Measurements from ENCODE around the gene PIP5K1B. TPM values are rescaled to one million over a fixed set of nuclear protein-coding genes. Genes with fewer than 3 reads are reported as not detected.

PIP5K1B gene
- total RNA-seq, 4 donors from 2014 or later, result 0.63 to 1.6 (median 0.98) TPM

- H3K4me3 ChIP-seq (replicated peaks in 1 of 3), result peak within 1 kb of the TSS; percentile 46 to 92 (median 48)
- H3K27ac ChIP-seq, result peak within 1 kb of the TSS; percentile 60 to 80 (median 69)
- H3K4me1 ChIP-seq, result peaks cover 0 to 5% of the 10 kb centered on the region in 2 donors
- intact Hi-C loops (cut with DNase I), result loop anchor here (5.0 kb wide), 1 partner anchor 157 kb away; no protein-coding TSS in a partner anchor
- DNase-seq, result peak; percentile 75 to 83
- H3K36me3 ChIP-seq, result no peaks in the 10 kb centered on the region
- no peaks in the 10 kb centered on the region for H3K9me3 ChIP-seq
- TF ChIP-seq CTCF (IDR thresholded peaks at IDR 0.05), result peak; percentile 84 to 99 (median 98)
- peak in 1 of 2 donors; percentile 55 for TF ChIP-seq POLR2A (IDR thresholded peaks at IDR 0.05)
- no peaks in the 10 kb centered on the region for H3K27me3 ChIP-seq
- 1 to 2% methylated on average over 23 to 38 of the region's 75 CpGs for WGBS, 2 donors
Observed at GRCh38 chr9:69035438-69036308, 330.6 kb downstream of the PIP5K1B start, which contains the start of gene FXN. FXN (plus strand) TSS chr9:69035752; CDS start chr9:69035783, 31 bp downstream.

GRCh38 chr9:69036309-69036708, 331.3 kb downstream of the PIP5K1B start:
- 6 to 8% methylated on average over 14 of the region's 14 CpGs for WGBS, 2 donors
- no peaks in the 10 kb centered on the region for H3K36me3 ChIP-seq
- H3K27me3 ChIP-seq, result no peaks in the 10 kb centered on the region
- TF ChIP-seq CTCF (IDR thresholded peaks at IDR 0.05), result no peak
- no peak for TF ChIP-seq POLR2A (IDR thresholded peaks at IDR 0.05)
- H3K9me3 ChIP-seq, result no peaks in the 10 kb centered on the region
- H3K4me3 ChIP-seq (replicated peaks in 1 of 3), result peak overlapping the region; percentile 46 to 92 (median 48)
- intact Hi-C loops (cut with DNase I), result loop anchor here (5.0 kb wide), 1 partner anchor 156 kb away; no protein-coding TSS in a partner anchor
- no peak for DNase-seq
- H3K4me1 ChIP-seq, result peaks cover 0 to 5% of the 10 kb centered on the region in 2 donors
- peak overlapping the region in 2 of 3 donors; percentile 60 to 80 for H3K27ac ChIP-seq

- 75% methylated on average over 10 of the region's 10 CpGs for WGBS, 2 donors
- Histone ChIP-seq H3K4me3 (replicated peaks in 1 of 3) (peak overlapping the region in 1 of 3 donors; percentile 48), H3K9me3 (no peaks in the 10 kb centered on the region), H3K27ac (peak overlapping the region in 1 of 3 donors; percentile 60), H3K27me3 (no peaks in the 10 kb centered on the region), H3K36me3 (no peaks in the 10 kb centered on the region), H3K4me1 (peaks cover 0 to 5% of the 10 kb centered on the region in 2 donors)
- intact Hi-C loops (cut with DNase I), result loop anchor here (5.0 kb wide), 1 partner anchor 156 kb away; no protein-coding TSS in a partner anchor
- DNase-seq, result no peak
- TF ChIP-seq POLR2A (IDR thresholded peaks at IDR 0.05) (no peak), CTCF (IDR thresholded peaks at IDR 0.05) (no peak)
Observed at GRCh38 chr9:69036799-69037198, 331.8 kb downstream of the PIP5K1B start.

GRCh38 chr9:69040646-69041045, 335.6 kb downstream of the PIP5K1B start:
- Histone ChIP-seq H3K4me3 (replicated peaks in 1 of 3) (no peak overlapping the region), H3K4me1 (peaks cover 4 to 14% of the 10 kb centered on the region in 2 donors), H3K27ac (no peak overlapping the region), H3K27me3 (no peaks in the 10 kb centered on the region), H3K9me3 (no peaks in the 10 kb centered on the region), H3K36me3 (no peaks in the 10 kb centered on the region)
- intact Hi-C loops (cut with DNase I), result no loop called here
- 94 to 100% methylated on average over 2 of the region's 2 CpGs for WGBS, 2 donors
- no peak for TF ChIP-seq POLR2A (IDR thresholded peaks at IDR 0.05)
- TF ChIP-seq CTCF (IDR thresholded peaks at IDR 0.05), result no peak
- no peak for DNase-seq
